ENCODE measurements around the gene MNAT1. TPM values are rescaled to one million over a fixed set of nuclear protein-coding genes. Genes with fewer than 3 reads are reported as not detected.

Gene MNAT1
- total and polyA plus RNA-seq, 2 experiments from 2014 or later: 51.6 to 85.0 TPM

DNA sequence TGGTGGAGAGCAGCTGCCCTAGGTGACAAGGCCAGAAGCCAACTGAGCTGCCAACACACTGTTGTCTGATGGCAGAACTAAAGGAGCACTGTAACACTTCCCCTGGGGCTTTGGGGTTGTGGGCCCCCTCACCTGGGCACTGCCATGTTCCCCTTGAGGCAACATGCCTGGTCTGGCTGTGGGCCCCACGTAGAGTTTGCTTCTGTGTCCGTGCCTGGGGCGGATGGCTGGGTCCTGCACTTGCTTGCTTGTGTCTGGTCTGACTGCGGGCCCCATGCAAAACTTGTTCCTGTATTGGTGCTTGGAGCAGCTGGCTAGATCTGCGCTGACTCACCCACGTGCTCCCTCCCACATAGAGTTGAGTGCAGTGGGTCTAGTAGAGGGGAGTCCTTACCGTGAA, 78.4 kb downstream of the MNAT1 start:
- no peak overlapping the region for H2AFZ ChIP-seq
- Mint-ChIP-seq H3K9me3 (no peaks in the 10 kb centered on the region), H3K4me1 (no peaks in the 10 kb centered on the region), H3K27me3 (ENCODE audit: insufficient read depth, low read depth, poor library complexity) (peaks cover 3% of the 10 kb centered on the region), H3K36me3 (ENCODE audit: low read depth) (peaks cover 19% of the 10 kb centered on the region), H3K27ac (no peak overlapping the region), H3K4me3 (no peak overlapping the region)
- no peaks in the 10 kb centered on the region for H3K27me3 ChIP-seq (ENCODE audit: insufficient read depth)
- H3K4me1 ChIP-seq (ENCODE audit: insufficient read depth): no peaks in the 10 kb centered on the region; the same call in 1 of the 2 replicates
- H3K4me3 ChIP-seq: no peak overlapping the region
- H3F3A ChIP-seq (replicated peaks; ENCODE audit: low read depth): no peaks in the 10 kb centered on the region
- H3K79me2 ChIP-seq (replicated peaks; ENCODE audit: insufficient read depth): no peaks in the 10 kb centered on the region
- H3K4me2 ChIP-seq: no peak overlapping the region
- H3K27ac ChIP-seq (ENCODE audit: low read depth): no peak overlapping the region
- H4K20me1 ChIP-seq (replicated peaks; ENCODE audit: insufficient read depth): no peaks in the 10 kb centered on the region
- DNase-seq (ENCODE audit: low spot score) (no peak), ATAC-seq (no peak)
- H3K36me3 ChIP-seq (ENCODE audit: insufficient read depth): no peaks in the 10 kb centered on the region
- no peaks in the 10 kb centered on the region for H3K9me2 ChIP-seq (ENCODE audit: insufficient read depth)
- TF ChIP-seq ETS1 (IDR thresholded peaks at IDR 0.05) (no peak), POLR2AphosphoS5 (IDR thresholded peaks at IDR 0.05; ENCODE audit: low read depth) (no peak)
- TF ChIP-seq, protein P1, sequence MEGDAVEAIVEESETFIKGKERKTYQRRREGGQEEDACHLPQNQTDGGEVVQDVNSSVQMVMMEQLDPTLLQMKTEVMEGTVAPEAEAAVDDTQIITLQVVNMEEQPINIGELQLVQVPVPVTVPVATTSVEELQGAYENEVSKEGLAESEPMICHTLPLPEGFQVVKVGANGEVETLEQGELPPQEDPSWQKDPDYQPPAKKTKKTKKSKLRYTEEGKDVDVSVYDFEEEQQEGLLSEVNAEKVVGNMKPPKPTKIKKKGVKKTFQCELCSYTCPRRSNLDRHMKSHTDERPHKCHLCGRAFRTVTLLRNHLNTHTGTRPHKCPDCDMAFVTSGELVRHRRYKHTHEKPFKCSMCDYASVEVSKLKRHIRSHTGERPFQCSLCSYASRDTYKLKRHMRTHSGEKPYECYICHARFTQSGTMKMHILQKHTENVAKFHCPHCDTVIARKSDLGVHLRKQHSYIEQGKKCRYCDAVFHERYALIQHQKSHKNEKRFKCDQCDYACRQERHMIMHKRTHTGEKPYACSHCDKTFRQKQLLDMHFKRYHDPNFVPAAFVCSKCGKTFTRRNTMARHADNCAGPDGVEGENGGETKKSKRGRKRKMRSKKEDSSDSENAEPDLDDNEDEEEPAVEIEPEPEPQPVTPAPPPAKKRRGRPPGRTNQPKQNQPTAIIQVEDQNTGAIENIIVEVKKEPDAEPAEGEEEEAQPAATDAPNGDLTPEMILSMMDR (conservative IDR thresholded peaks at IDR 0.05; ENCODE audit: low read depth in 2 of 2): no peak

GRCh38 chr14:60815371-60815770, 80.8 kb downstream of the MNAT1 start:
- no peak overlapping the region for H3K27ac ChIP-seq (ENCODE audit: low read depth)
- Mint-ChIP-seq H3K36me3 (ENCODE audit: low read depth) (peaks cover 19% of the 10 kb centered on the region), H3K4me3 (no peak overlapping the region), H3K27me3 (ENCODE audit: insufficient read depth, low read depth, poor library complexity) (peaks cover 3% of the 10 kb centered on the region), H3K27ac (peak overlapping the region; percentile 72; the same call in 1 of the 2 replicates), H3K9me3 (no peaks in the 10 kb centered on the region), H3K4me1 (no peaks in the 10 kb centered on the region)
- DNase-seq (ENCODE audit: low spot score): no peak
- no peaks in the 10 kb centered on the region for H3K79me2 ChIP-seq (replicated peaks; ENCODE audit: insufficient read depth)
- no peaks in the 10 kb centered on the region for H3K36me3 ChIP-seq (ENCODE audit: insufficient read depth)
- H4K20me1 ChIP-seq (replicated peaks; ENCODE audit: insufficient read depth): no peaks in the 10 kb centered on the region
- H3K4me3 ChIP-seq: no peak overlapping the region
- H3F3A ChIP-seq (replicated peaks; ENCODE audit: low read depth): no peaks in the 10 kb centered on the region
- H3K4me1 ChIP-seq (ENCODE audit: insufficient read depth): no peaks in the 10 kb centered on the region; the same call in 1 of the 2 replicates
- no peak for ATAC-seq
- H3K9me2 ChIP-seq (ENCODE audit: insufficient read depth): no peaks in the 10 kb centered on the region
- no peak overlapping the region for H3K4me2 ChIP-seq
- H3K27me3 ChIP-seq (ENCODE audit: insufficient read depth): no peaks in the 10 kb centered on the region
- no peak overlapping the region for H2AFZ ChIP-seq
- no peak for TF ChIP-seq ZNF462 (CRISPR knock-in tag; IDR thresholded peaks at IDR 0.05)
- no peak for TF ChIP-seq REST (IDR thresholded peaks at IDR 0.05; ENCODE audit: unreplicated experiment)
- TF ChIP-seq POLR2AphosphoS5 (IDR thresholded peaks at IDR 0.05; ENCODE audit: low read depth): no peak
- TF ChIP-seq STAT1 (IDR thresholded peaks at IDR 0.05; ENCODE audit: unreplicated experiment): no peak
- no peak for TF ChIP-seq ZNF114 (CRISPR knock-in tag; IDR thresholded peaks at IDR 0.05)
- no peak for TF ChIP-seq NANOG (IDR thresholded peaks at IDR 0.05; ENCODE audit: borderline replicate concordance)
- no peak for TF ChIP-seq EZH2phosphoT487 (IDR thresholded peaks at IDR 0.05; ENCODE audit: unreplicated experiment)
- no peak for TF ChIP-seq JUNB (IDR thresholded peaks at IDR 0.05; ENCODE audit: unreplicated experiment)
